Sigmoid colon (tissue), 7 donors: Measurements from ENCODE around the gene KLHL30. TPM values are rescaled to one million over a fixed set of nuclear protein-coding genes. Genes with fewer than 3 reads are reported as not detected.

Experiments used
- DNase-seq: peaks from one replicate; pipeline ENCODE4 v3.0.0-alpha.2; 2019
- H3K27ac ChIP-seq, 4 donors: fragments of 200-600 bp; sonication (generic); one replicate each; pipeline ENCODE4 v1.5.1; 2016 to 2019; ENCODE audit warnings: mild to moderate bottlenecking in 1 of 4
- H3K27me3 ChIP-seq, 3 donors: fragments of 200-600 bp; sonication (generic); one replicate each; pipeline ENCODE4 v1.5.1; 2019; ENCODE audit warnings: mild to moderate bottlenecking in 1 of 3
- H3K36me3 ChIP-seq, 4 donors: fragments of 200-600 bp; sonication (generic); one replicate each; pipeline ENCODE4 v1.5.1; 2016 to 2019
- H3K4me1 ChIP-seq, 4 donors: fragments of 200-600 bp; sonication (generic); one replicate each; pipeline ENCODE4 v1.5.1; 2017 to 2019
- H3K4me3 ChIP-seq, 4 donors: fragments of 200-600 bp; sonication (generic); one replicate each; pipeline ENCODE4 v1.5.1; 2017 to 2019; ENCODE audit warnings: mild to moderate bottlenecking in 2 of 4, moderate library complexity in 1 of 4
- H3K9me3 ChIP-seq, 4 donors: fragments of 200-600 bp in 3 of 4; sonication (generic) in 3 of 4; one replicate each; pipeline versions ENCODE4 v1.5.1 to v1.6.1; 2013 to 2019
- CTCF ChIP-seq, 4 experiments: fragments of 450-650 bp in 3 of 4; fragments of 200-600 bp in 1 of 4; IDR thresholded peaks; one replicate each; pipeline ENCODE4 v1.5.1; 2016 to 2019; ENCODE audit warnings: antibody characterized with exemption in 4 of 4, mild to moderate bottlenecking in 3 of 4, moderate library complexity in 2 of 4
- EP300 ChIP-seq, 4 donors: sonication (generic); formaldehyde crosslinking; IDR thresholded peaks; one replicate each; pipeline ENCODE4 v1.6.1; 2017; ENCODE audit warnings: antibody characterized with exemption in 4 of 4
- POLR2A ChIP-seq, 2 donors: fragments of 450-650 bp; IDR thresholded peaks; one replicate each; pipeline ENCODE4 v1.6.1; 2016; ENCODE audit warnings: antibody characterized with exemption in 2 of 2, mild to moderate bottlenecking in 2 of 2, moderate library complexity in 2 of 2
- POLR2AphosphoS5 ChIP-seq, 4 donors: sonication (generic); formaldehyde crosslinking; IDR thresholded peaks; one replicate each; pipeline ENCODE4 v1.6.1; 2017; ENCODE audit warnings: antibody characterized with exemption in 4 of 4
- WGBS, 2 donors: extraction: QIAGEN DNeasy Blood & Tissue Kit; methylation state at CpG; one replicate each; pipeline ENCODE4 v1.1.7; 2013; 5-methylcytosine and 5-hydroxymethylcytosine counted together
- intact Hi-C: fragments of 100-400 bp; cut with DNase I; formaldehyde crosslinking; loops from one replicate; pipeline ENCODE4 v1.15.1; 2023
- polyA plus RNA-seq, 3 donors: library from polyadenylated mRNA; stranded (reverse); fragments of 200-250 nt; gene quantifications; one replicate each; pipeline ENCODE4 v1.2.3, GENCODE V29; 2013
- total RNA-seq, 4 donors: library from RNA; depleted of rRNA; stranded (reverse); fragments of >200 nt; gene quantifications; one replicate each; pipeline ENCODE4 v1.1.0, GENCODE V29; 2016
- donor health status: healthy with polysubstance abuse.
- donor health status: Bipolar disorder and iron deficiency.
- donor health status: healthy.

The KLHL30 gene
- total and polyA plus RNA-seq, 7 donors, result 0.19 to 3.6 (median 0.71) TPM; not detected in 2

GRCh38 chr2:238122287-238123217 lies 15.9 kb upstream of the KLHL30 start:
- peaks cover 0 to 8% (median 3%) of the 10 kb centered on the region in 4 donors for H3K4me1 ChIP-seq
- no peak overlapping the region for H3K4me3 ChIP-seq
- no peaks in the 10 kb centered on the region for H3K9me3 ChIP-seq
- TF ChIP-seq POLR2AphosphoS5 (IDR thresholded peaks at IDR 0.05) (no peak), CTCF (IDR thresholded peaks at IDR 0.05) (no peak), POLR2A (IDR thresholded peaks at IDR 0.05) (no peak), EP300 (IDR thresholded peaks at IDR 0.05) (no peak)
- intact Hi-C loops, result no loop called here
- no peak for DNase-seq
- WGBS, 2 donors, result 86 to 88% methylated on average over 29 of the region's 29 CpGs
- H3K27me3 ChIP-seq, result peaks cover 0 to 2% (median 0%) of the 10 kb centered on the region in 3 donors
- no peak overlapping the region for H3K27ac ChIP-seq
- H3K36me3 ChIP-seq, result no peaks in the 10 kb centered on the region

DNA sequence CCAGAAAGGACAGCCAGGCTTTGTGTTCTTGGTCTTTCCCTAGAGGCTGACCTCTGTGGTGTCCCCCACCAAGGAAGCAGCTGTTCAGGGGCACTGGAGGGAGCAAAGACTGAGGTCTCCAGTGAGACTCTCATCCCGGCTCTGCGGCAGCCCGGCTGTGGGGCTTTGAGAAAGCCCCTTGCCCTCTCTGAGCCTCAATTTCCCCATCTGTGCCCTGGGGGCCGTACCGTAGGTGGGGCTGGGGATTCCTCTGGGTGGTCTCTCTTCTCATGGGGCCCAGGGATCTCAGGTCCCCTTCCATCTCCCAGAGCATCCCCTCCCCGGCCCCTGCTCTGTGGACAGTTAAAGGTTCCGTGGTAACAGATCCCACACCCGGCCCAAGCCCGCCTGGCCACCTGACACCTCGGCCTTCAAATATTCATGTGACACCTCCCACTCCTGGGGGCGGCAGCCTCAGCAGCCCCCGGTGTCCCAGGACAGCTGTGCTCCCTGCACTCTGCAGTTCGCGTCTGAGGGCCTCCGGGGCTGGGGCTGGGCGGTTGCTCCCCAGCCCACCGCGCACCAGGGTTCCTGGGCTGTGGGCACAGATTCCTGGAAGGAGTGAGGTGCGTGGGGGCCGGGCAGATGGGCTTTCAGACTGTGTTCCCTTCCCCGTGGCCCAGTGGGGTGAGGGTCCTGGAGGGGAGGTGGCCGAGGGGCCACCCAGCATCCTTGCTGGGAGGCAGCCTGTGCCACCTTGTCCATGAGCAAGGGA lies 15.1 kb upstream of the KLHL30 start:
- WGBS, 2 donors, result 80 to 84% methylated on average over 22 of the region's 22 CpGs
- Histone ChIP-seq H3K27me3 (no peaks in the 10 kb centered on the region), H3K4me3 (no peak overlapping the region), H3K9me3 (no peaks in the 10 kb centered on the region), H3K27ac (no peak overlapping the region), H3K4me1 (peaks cover 0 to 13% (median 4%) of the 10 kb centered on the region in 4 donors), H3K36me3 (no peaks in the 10 kb centered on the region)
- intact Hi-C loops, result no loop called here
- no peak for DNase-seq
- no peak for TF ChIP-seq POLR2AphosphoS5 (IDR thresholded peaks at IDR 0.05)
- TF ChIP-seq CTCF (IDR thresholded peaks at IDR 0.05), result no peak
- no peak for TF ChIP-seq EP300 (IDR thresholded peaks at IDR 0.05)
- no peak for TF ChIP-seq POLR2A (IDR thresholded peaks at IDR 0.05)

DNA sequence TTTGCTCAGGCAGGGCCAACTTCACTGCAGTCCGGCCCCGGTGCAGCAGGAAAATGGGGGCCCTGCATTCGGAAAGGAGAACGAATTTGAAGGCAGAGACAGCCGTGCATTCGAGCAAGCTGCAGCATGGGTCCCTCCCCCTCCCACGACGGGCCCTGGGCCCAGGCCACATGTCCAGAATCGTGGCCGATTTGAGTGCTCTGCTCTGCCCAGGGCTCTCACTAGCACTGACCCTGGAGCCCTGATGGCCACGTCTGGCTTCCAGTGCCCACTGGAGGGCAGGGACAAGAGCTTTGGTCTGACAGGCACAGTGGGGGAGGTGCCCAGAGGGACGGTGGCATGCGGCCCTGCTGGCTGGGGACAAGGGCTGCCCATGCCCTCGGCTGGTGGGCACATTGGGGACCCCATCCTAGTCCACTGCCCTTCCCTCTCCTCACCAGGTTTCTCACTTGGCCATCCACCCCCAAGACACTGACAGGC lies 14.4 kb upstream of the KLHL30 start:
- Histone ChIP-seq H3K27ac (no peak overlapping the region), H3K9me3 (no peaks in the 10 kb centered on the region), H3K36me3 (no peaks in the 10 kb centered on the region), H3K4me3 (no peak overlapping the region), H3K27me3 (no peaks in the 10 kb centered on the region), H3K4me1 (peaks cover 0 to 13% (median 4%) of the 10 kb centered on the region in 4 donors)
- TF ChIP-seq CTCF (IDR thresholded peaks at IDR 0.05) (no peak), POLR2AphosphoS5 (IDR thresholded peaks at IDR 0.05) (no peak), POLR2A (IDR thresholded peaks at IDR 0.05) (no peak), EP300 (IDR thresholded peaks at IDR 0.05) (no peak)
- intact Hi-C loops, result no loop called here
- no peak for DNase-seq
- WGBS, 2 donors, result 74 to 81% methylated on average over 14 of the region's 14 CpGs

- TF ChIP-seq CTCF (IDR thresholded peaks at IDR 0.05), result no peak
- TF ChIP-seq POLR2A (IDR thresholded peaks at IDR 0.05), result no peak
- no peak for TF ChIP-seq EP300 (IDR thresholded peaks at IDR 0.05)
- no peak for TF ChIP-seq POLR2AphosphoS5 (IDR thresholded peaks at IDR 0.05)
- no peaks in the 10 kb centered on the region for H3K36me3 ChIP-seq
Measured at GRCh38 chr2:238124488-238125126, 13.9 kb upstream of the KLHL30 start.

More at GRCh38 chr2:238124488-238125126, 13.9 kb upstream of the KLHL30 start:
- Histone ChIP-seq H3K27ac (no peak overlapping the region), H3K9me3 (no peaks in the 10 kb centered on the region), H3K4me1 (peaks cover 0 to 13% (median 4%) of the 10 kb centered on the region in 4 donors), H3K4me3 (no peak overlapping the region), H3K27me3 (no peaks in the 10 kb centered on the region)
- intact Hi-C loops, result no loop called here
- DNase-seq, result no peak
- 87 to 94% methylated on average over 19 of the region's 19 CpGs for WGBS, 2 donors
